H9 (cell line): ENCODE results near the gene TK2. TPM values are rescaled to one million over a fixed set of nuclear protein-coding genes. Genes with fewer than 3 reads are reported as not detected.

Experiments
- DNase-seq: peaks from one replicate; pipeline ENCODE4 v3.0.0-alpha.2; 2017
- H2AFZ ChIP-seq: one replicate; pipeline ENCODE4 v1.6.1; 2013; ENCODE audit warnings: mild to moderate bottlenecking, low read length, control low read depth, moderate library complexity
- H2AK5ac ChIP-seq: 2 replicates; pipeline ENCODE4 v1.6.1; 2013; ENCODE audit warnings: low read length, control low read depth, mixed read lengths; ENCODE audit not compliant: insufficient read length
- H2BK120ac ChIP-seq: one replicate; pipeline ENCODE4 v1.6.1; 2013; ENCODE audit warnings: low read depth, mild to moderate bottlenecking, low read length, control low read depth, inconsistent platforms; ENCODE audit not compliant: poor library complexity, severe bottlenecking
- H2BK12ac ChIP-seq: 2 replicates; pipeline ENCODE4 v1.6.1; 2013; ENCODE audit warnings: low read length, control low read depth, mixed read lengths, low read depth; ENCODE audit not compliant: insufficient read length
- H2BK15ac ChIP-seq: 2 replicates; pipeline ENCODE4 v1.6.1; 2013; ENCODE audit warnings: low read depth, low read length, control low read depth
- H2BK20ac ChIP-seq: one replicate; pipeline ENCODE4 v1.6.1; 2013; ENCODE audit warnings: low read depth, mild to moderate bottlenecking, low read length, control low read depth, inconsistent platforms; ENCODE audit not compliant: poor library complexity, severe bottlenecking
- H2BK5ac ChIP-seq: 2 replicates; pipeline ENCODE4 v1.6.1; 2013; ENCODE audit warnings: low read length, control low read depth, mixed read lengths; ENCODE audit not compliant: insufficient read length
- H3K14ac ChIP-seq: 2 replicates; pipeline ENCODE4 v1.6.1; 2013; ENCODE audit warnings: low read length, control low read depth; ENCODE audit not compliant: insufficient read depth
- H3K18ac ChIP-seq: 2 replicates; pipeline ENCODE4 v1.6.1; 2013; ENCODE audit warnings: low read depth, mild to moderate bottlenecking, mixed read lengths, low read length, control low read depth; ENCODE audit not compliant: insufficient read length
- H3K23ac ChIP-seq: 2 replicates; pipeline ENCODE4 v1.6.1; 2013; ENCODE audit warnings: low read length, control low read depth, mixed read lengths, low read depth; ENCODE audit not compliant: insufficient read length
- H3K23me2 ChIP-seq: 2 replicates; pipeline ENCODE4 v1.6.1; 2013; ENCODE audit warnings: low read depth, mild to moderate bottlenecking, mixed read lengths, low read length, control low read depth; ENCODE audit not compliant: insufficient read length, poor library complexity, severe bottlenecking
- H3K27ac ChIP-seq: 2 replicates; pipeline ENCODE4 v1.5.1; 2013; ENCODE audit warnings: low read length, control low read depth, mixed read lengths, low read depth; ENCODE audit not compliant: insufficient read length
- H3K27me3 ChIP-seq: 2 replicates; pipeline ENCODE4 v1.6.1; 2013; ENCODE audit warnings: low read length, control low read depth, inconsistent platforms; ENCODE audit not compliant: insufficient read depth
- H3K4ac ChIP-seq: 2 replicates; pipeline ENCODE4 v1.6.1; 2013; ENCODE audit warnings: low read depth, mild to moderate bottlenecking, control low read depth, inconsistent platforms, low read length, moderate library complexity
- H3K4me1 ChIP-seq: 2 replicates; pipeline ENCODE4 v1.6.1; 2013; ENCODE audit warnings: low read length, control low read depth, inconsistent platforms; ENCODE audit not compliant: insufficient read depth
- H3K4me2 ChIP-seq: 2 replicates; pipeline ENCODE4 v1.6.1; 2013; ENCODE audit warnings: low read length, control low read depth, mixed read lengths; ENCODE audit not compliant: insufficient read length, insufficient read depth
- H3K56ac ChIP-seq: 2 replicates; pipeline ENCODE4 v1.6.1; 2013; ENCODE audit warnings: low read depth, mild to moderate bottlenecking, mixed read lengths, low read length, control low read depth; ENCODE audit not compliant: insufficient read length
- H3K79me1 ChIP-seq: 2 replicates; pipeline ENCODE4 v1.6.1; 2013; ENCODE audit warnings: low read depth, mild to moderate bottlenecking, moderate library complexity, low read length, control low read depth, inconsistent platforms; ENCODE audit not compliant: insufficient read depth, poor library complexity, severe bottlenecking
- H3K79me2 ChIP-seq: 2 replicates; pipeline ENCODE4 v1.6.1; 2013; ENCODE audit warnings: low read length, control low read depth, inconsistent platforms; ENCODE audit not compliant: insufficient read depth
- H3K9ac ChIP-seq: 2 replicates; pipeline ENCODE4 v1.6.1; 2013; ENCODE audit warnings: low read length, control low read depth, mixed read lengths; ENCODE audit not compliant: insufficient read length; ENCODE audit errors: extremely low read depth
- H3K9me3 ChIP-seq: one replicate; pipeline ENCODE4 v1.6.1; 2013; ENCODE audit warnings: low read depth, low read length, inconsistent platforms; ENCODE audit not compliant: control insufficient read depth
- H3T11ph ChIP-seq: one replicate; pipeline ENCODE4 v1.6.1; 2013; ENCODE audit warnings: mild to moderate bottlenecking, low read length, control low read depth, inconsistent platforms
- H4K20me1 ChIP-seq: one replicate; pipeline ENCODE4 v1.6.1; 2013; ENCODE audit not compliant: control insufficient read depth, insufficient read length, insufficient read depth
- H4K5ac ChIP-seq: 2 replicates; pipeline ENCODE4 v1.6.1; 2013; ENCODE audit warnings: low read depth, mild to moderate bottlenecking, mixed read lengths, low read length, control low read depth; ENCODE audit not compliant: insufficient read length
- H4K8ac ChIP-seq: replicated peaks from 2 replicates; pipeline ENCODE4 v1.6.1; 2013; ENCODE audit warnings: low read length, control low read depth, mixed read lengths, low read depth; ENCODE audit not compliant: insufficient read length
- H4K91ac ChIP-seq: 2 replicates; pipeline ENCODE4 v1.6.1; 2013; ENCODE audit warnings: low read depth, mild to moderate bottlenecking, moderate library complexity, mixed read lengths, low read length, control low read depth; ENCODE audit not compliant: insufficient read length
- H3K27ac Mint-ChIP-seq, 3 experiments: 2 replicates in 2 of 3; 3 replicates in 1 of 3; pipeline ENCODE4 v1.8.0; 2020 to 2021; ENCODE audit warnings: mixed read lengths in 3 of 3, mild to moderate bottlenecking in 1 of 3, moderate library complexity in 1 of 3
- H3K27me3 Mint-ChIP-seq: 2 replicates; pipeline ENCODE4 v1.8.0; 2021; ENCODE audit warnings: low read depth, mild to moderate bottlenecking, moderate library complexity, mixed read lengths
- H3K36me3 Mint-ChIP-seq, 3 experiments: 2 replicates in 2 of 3; 3 replicates in 1 of 3; pipeline ENCODE4 v1.8.0; 2020 to 2021; ENCODE audit warnings: low read depth in 3 of 3, mixed read lengths in 3 of 3; ENCODE audit not compliant: insufficient read depth in 1 of 3
- H3K4me1 Mint-ChIP-seq, 2 experiments: 2 replicates each; pipeline ENCODE4 v1.8.0; 2020; ENCODE audit warnings: mixed read lengths in 2 of 2
- H3K4me3 Mint-ChIP-seq, 2 experiments: 2 replicates in 1 of 2; 3 replicates in 1 of 2; pipeline ENCODE4 v1.8.0; 2020 to 2021; ENCODE audit warnings: mild to moderate bottlenecking in 2 of 2, mixed read lengths in 2 of 2, moderate library complexity in 1 of 2
- H3K9me3 Mint-ChIP-seq, 2 experiments: 2 replicates in 1 of 2; 3 replicates in 1 of 2; pipeline ENCODE4 v1.8.0; 2020; ENCODE audit warnings: mild to moderate bottlenecking in 2 of 2, mixed read lengths in 2 of 2, moderate library complexity in 1 of 2
- CTCF ChIP-seq: fragments of 200-600 bp; sonication (generic); conservative IDR thresholded peaks from 3 replicates; pipeline ENCODE4 v1.8.0; 2021; ENCODE audit warnings: antibody characterized with exemption, mild to moderate bottlenecking
- WGBS: extraction: QIAGEN DNeasy Blood & Tissue Kit; methylation state at CpG from one replicate; pipeline ENCODE4 v1.1.7; 2013; ENCODE audit warnings: missing lambda C conversion rate, low lambda C conversion rate, mixed read lengths; ENCODE audit not compliant: insufficient read length; ENCODE audit errors: extremely low coverage; 5-methylcytosine and 5-hydroxymethylcytosine counted together
- total RNA-seq: library from RNA; stranded (reverse); gene quantifications from 2 replicates; pipeline ENCODE4 v1.2.1, GENCODE V29; 2021

The TK2 gene
- total RNA-seq, 1 experiment from 2014 or later, result 5.2 TPM

DNA sequence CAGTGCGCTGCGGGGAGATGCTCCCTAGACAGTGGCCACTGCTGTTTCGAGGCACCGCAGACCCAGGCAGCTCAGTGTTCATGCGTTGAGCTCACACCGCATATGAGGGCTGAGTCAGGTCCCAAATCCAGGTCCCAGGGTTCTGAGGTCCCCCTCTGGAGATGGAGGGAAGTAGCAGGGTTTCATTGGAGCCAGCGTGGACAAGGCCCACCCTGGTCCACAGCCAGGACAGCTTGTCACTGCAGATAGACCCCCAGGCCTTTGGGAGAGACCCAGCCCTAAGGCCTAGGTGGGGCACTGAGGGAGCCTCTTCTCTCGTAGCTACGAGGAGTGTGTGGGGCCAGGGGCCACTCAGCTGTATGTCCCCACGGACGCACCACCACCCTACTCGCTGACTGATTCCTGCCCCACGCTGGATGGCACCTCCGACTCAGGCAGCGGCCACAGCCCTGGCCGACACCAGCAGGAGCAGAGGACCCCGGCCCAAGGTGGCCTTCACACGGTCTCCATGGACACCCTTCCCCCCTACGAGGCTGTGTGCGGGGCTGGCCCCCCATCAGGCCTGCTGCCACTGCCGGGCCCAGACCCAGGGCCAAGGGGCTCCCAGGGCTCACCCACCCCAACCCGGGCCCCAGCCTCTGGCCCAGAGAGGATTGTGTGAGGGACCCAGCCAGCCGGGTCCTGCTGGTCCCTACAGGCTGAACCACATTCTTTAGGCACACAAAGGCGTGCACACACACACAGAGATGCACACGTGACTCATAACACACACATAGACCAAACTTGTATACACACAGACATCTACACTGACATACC, 69.4 kb downstream of the TK2 start:
- no peak overlapping the region for H3K14ac ChIP-seq
- H3K27ac ChIP-seq, result no peak overlapping the region
- H3K56ac ChIP-seq, result no peak overlapping the region
- no peak overlapping the region for H3K9ac ChIP-seq
- no peaks in the 10 kb centered on the region for H3K9me3 ChIP-seq
- no peak overlapping the region for H4K91ac ChIP-seq
- H3K23me2 ChIP-seq, result no peaks in the 10 kb centered on the region
- no peak overlapping the region for H2BK20ac ChIP-seq
- H4K5ac ChIP-seq, result no peak overlapping the region
- no peaks in the 10 kb centered on the region for H3K79me2 ChIP-seq
- H2BK15ac ChIP-seq, result no peak overlapping the region
- H3T11ph ChIP-seq, result no peak overlapping the region
- Mint-ChIP-seq H3K36me3 (no peaks in the 10 kb centered on the region), H3K4me3 (no peak overlapping the region), H3K27ac (peak overlapping the region in 1 of 3 experiments; percentile 32; a peak in 2 of 7 replicates), H3K4me1 (peaks cover 16 to 28% of the 10 kb centered on the region in 2 experiments), H3K27me3 (peaks cover 6% of the 10 kb centered on the region), H3K9me3 (no peaks in the 10 kb centered on the region)
- TF ChIP-seq CTCF, result no peak
- no peak overlapping the region for H2BK120ac ChIP-seq
- H2BK5ac ChIP-seq, result no peak overlapping the region
- H3K4me2 ChIP-seq, result no peak overlapping the region
- no peak overlapping the region for H3K23ac ChIP-seq
- H2AFZ ChIP-seq, result no peak overlapping the region
- DNase-seq, result peak; percentile 28
- H3K27me3 ChIP-seq, result no peaks in the 10 kb centered on the region
- H3K4ac ChIP-seq, result no peak overlapping the region
- H2BK12ac ChIP-seq, result no peak overlapping the region
- H4K20me1 ChIP-seq, result no peaks in the 10 kb centered on the region
- no CpG with 5 or more reads among the region's 25 CpGs for WGBS
- H2AK5ac ChIP-seq, result no peak overlapping the region
- no peak overlapping the region for H3K18ac ChIP-seq
- H3K79me1 ChIP-seq, result no peaks in the 10 kb centered on the region
- no peak overlapping the region for H4K8ac ChIP-seq
- no peaks in the 10 kb centered on the region for H3K4me1 ChIP-seq
